B cell (primary cell): ENCODE data around the gene KLHL17. TPM values are rescaled to one million over a fixed set of nuclear protein-coding genes. Genes with fewer than 3 reads are reported as not detected.

ENCODE experiments used
- ATAC-seq: fragments of 200-7000 bp; cut with Tn5 transposase; one replicate; pipeline ENCODE4 v1.10.0; 2021; ENCODE audit warnings: low read depth, mild to moderate bottlenecking, moderate number of reproducible peaks, moderate library complexity
- CTCF ChIA-PET: fragments of 350-600 bp; sonication (Branson Sonifier 250); formaldehyde crosslinking; loops from one replicate; lab custom pipeline; 2021; ENCODE audit warnings: antibody characterized with exemption, inconsistent platforms; lab: Charles Lee
- POLR2A ChIA-PET: fragments of 350-600 bp; sonication (Branson Sonifier 250); formaldehyde crosslinking; loops from one replicate; lab custom pipeline; 2021; ENCODE audit warnings: antibody characterized with exemption; lab: Charles Lee
- DNase-seq: peaks from one replicate; pipeline ENCODE4 v3.0.0; 2013
- H2AFZ ChIP-seq: 2 replicates; pipeline ENCODE4 v1.6.1; 2012; ENCODE audit warnings: mild to moderate bottlenecking, low read depth, low read length; ENCODE audit not compliant: insufficient read depth, poor library complexity, severe bottlenecking
- H3K27ac ChIP-seq, 2 donors: 1 replicate in 1 of 2; 2 replicates in 1 of 2; pipeline ENCODE4 v1.5.1; 2012 to 2013; ENCODE audit warnings: low read length in 2 of 2, mild to moderate bottlenecking in 2 of 2, moderate library complexity in 1 of 2
- H3K27me3 ChIP-seq, 4 experiments: fragments of 200-600 bp in 1 of 4; sonication (generic) in 1 of 4; replicated peaks in 1 of 4; 1 replicate in 2 of 4; 2 replicates in 2 of 4; pipeline versions ENCODE4 v1.6.1 to v1.7.0; 2013 to 2016; ENCODE audit warnings: low read length in 3 of 4, mild to moderate bottlenecking in 2 of 4, mixed read lengths in 1 of 4, moderate library complexity in 1 of 4; ENCODE audit not compliant: insufficient read depth in 4 of 4, control insufficient read depth in 3 of 4; ENCODE audit errors: control extremely low read depth in 1 of 4
- H3K36me3 ChIP-seq, 2 experiments: replicated peaks in 1 of 2; 1 replicate in 1 of 2; 2 replicates in 1 of 2; pipeline versions ENCODE4 v1.6.1 to v1.7.1; 2013; ENCODE audit warnings: low read length in 1 of 2; ENCODE audit not compliant: insufficient read depth in 2 of 2, control insufficient read depth in 1 of 2; ENCODE audit errors: control extremely low read depth in 1 of 2, extremely low read depth in 1 of 2
- H3K4me1 ChIP-seq, 2 donors: fragments of 200-600 bp in 1 of 2; sonication (generic) in 1 of 2; 1 replicate in 1 of 2; 2 replicates in 1 of 2; pipeline versions ENCODE4 v1.5.1 to v1.6.1; 2013 to 2017; ENCODE audit warnings: low read length in 2 of 2; ENCODE audit not compliant: control insufficient read depth in 2 of 2, insufficient read depth in 2 of 2
- H3K4me2 ChIP-seq: replicated peaks from 2 replicates; pipeline ENCODE3; 2012; ENCODE audit warnings: mild to moderate bottlenecking, low read depth, low read length; ENCODE audit not compliant: poor library complexity, severe bottlenecking
- H3K4me3 ChIP-seq, 5 experiments: fragments of 200-600 bp in 1 of 5; sonication (generic) in 1 of 5; 1 replicate in 3 of 5; 2 replicates in 2 of 5; pipeline versions ENCODE4 v1.5.1 to v1.7.0; 2011 to 2016; ENCODE audit warnings: low read length in 4 of 5, mild to moderate bottlenecking in 4 of 5, low read depth in 2 of 5, control low read depth in 1 of 5, moderate library complexity in 1 of 5; ENCODE audit not compliant: insufficient read depth in 1 of 5; ENCODE audit errors: control extremely low read depth in 1 of 5, extremely low read depth in 1 of 5
- H3K79me2 ChIP-seq: fragments of 200-600 bp; sonication (generic); one replicate; pipeline ENCODE4 v1.6.0; 2016; ENCODE audit warnings: low read length; ENCODE audit not compliant: control insufficient read depth, insufficient read depth
- H3K9ac ChIP-seq: fragments of 200-600 bp; sonication (generic); 2 replicates; pipeline ENCODE4 v1.6.1; 2017; ENCODE audit warnings: mild to moderate bottlenecking, low read length, moderate library complexity
- H3K9me3 ChIP-seq, 3 donors: one replicate each; pipeline versions ENCODE4 v1.6.1 to v1.7.1; 2013; ENCODE audit warnings: low read length in 2 of 3; ENCODE audit not compliant: control insufficient read depth in 2 of 3, insufficient read depth in 1 of 3; ENCODE audit errors: control extremely low read depth in 1 of 3
- H4K20me1 ChIP-seq: 2 replicates; pipeline ENCODE4 v1.6.0; 2012; ENCODE audit warnings: mild to moderate bottlenecking, low read length; ENCODE audit not compliant: insufficient read depth, control insufficient read depth, poor library complexity, severe bottlenecking
- H3K27ac Mint-ChIP-seq: one replicate; pipeline ENCODE4 v1.8.0; 2021; ENCODE audit warnings: mixed read lengths
- H3K27me3 Mint-ChIP-seq: one replicate; pipeline ENCODE4 v1.8.0; 2021; ENCODE audit warnings: mixed read lengths
- H3K4me1 Mint-ChIP-seq: one replicate; pipeline ENCODE4 v1.8.0; 2021; ENCODE audit warnings: mixed read lengths
- H3K4me3 Mint-ChIP-seq: one replicate; pipeline ENCODE4 v1.8.0; 2021; ENCODE audit warnings: mixed read lengths
- H3K9me3 Mint-ChIP-seq: one replicate; pipeline ENCODE4 v1.8.0; 2022; ENCODE audit warnings: mixed read lengths; ENCODE audit not compliant: insufficient read depth
- EZH2 ChIP-seq: IDR thresholded peaks from 2 replicates; pipeline ENCODE4 v1.6.1; 2012; ENCODE audit warnings: borderline replicate concordance, low read depth, mild to moderate bottlenecking, moderate library complexity, low read length; ENCODE audit not compliant: insufficient read depth, poor library complexity, severe bottlenecking
- WGBS: methylation state at CpG from one replicate; pipeline ENCODE4 v1.1.5; 2013; ENCODE audit warnings: missing lambda C conversion rate; ENCODE audit not compliant: insufficient coverage; 5-methylcytosine and 5-hydroxymethylcytosine counted together
- intact Hi-C: fragments of 100-400 bp; cut with micrococcal nuclease; formaldehyde crosslinking; loops from one replicate; pipeline ENCODE4 v1.10.0; 2022
- polyA plus RNA-seq: library from polyadenylated mRNA; depleted of rRNA; stranded (reverse); fragments of >200 nt; gene quantifications from 2 replicates; pipeline ENCODE4 v1.2.3, GENCODE V29; 2012
- total RNA-seq, 2 donors: library from RNA; stranded (reverse); fragments of 120-200 nt in 1 of 2; gene quantifications; 1 replicate in 1 of 2; 2 replicates in 1 of 2; pipeline versions ENCODE4 v1.2.3 to v1.2.4, GENCODE V29; 2013 to 2022
- TF ChIP-seq, protein P1 (sequence below): fragments of 200-600 bp; IDR thresholded peaks from one replicate; pipeline ENCODE4 v1.8.0; 2022; ENCODE audit warnings: antibody characterized with exemption, mild to moderate bottlenecking

Gene KLHL17
- total and polyA plus RNA-seq, 2 donors (not counting 1 experiment from before 2014, with no cell fraction given): 30.1 to 57.5 TPM

GRCh38 chr1:991895-992294, 31.5 kb downstream of the KLHL17 start:
- peaks cover 0 to 23% (median 3%) of the 10 kb centered on the region in 3 donors for H3K9me3 ChIP-seq
- no peaks in the 10 kb centered on the region for H3K79me2 ChIP-seq
- H3K27me3 Mint-ChIP-seq: peaks cover 46% of the 10 kb centered on the region
- intact Hi-C loops: no loop called here
- no peaks in the 10 kb centered on the region for H3K36me3 ChIP-seq
- H3K4me1 ChIP-seq: peaks cover 0 to 4% of the 10 kb centered on the region in 2 donors
- DNase-seq: no peak
- no peak for ATAC-seq
- no peak overlapping the region for H3K9ac ChIP-seq
- 94% methylated on average over 3 of the region's 10 CpGs for WGBS
- peaks cover 0 to 32% (median 1%) of the 10 kb centered on the region in 4 experiments for H3K27me3 ChIP-seq
- H3K4me2 ChIP-seq: no peak overlapping the region
- H3K4me1 Mint-ChIP-seq: peaks cover 3% of the 10 kb centered on the region
- no peaks in the 10 kb centered on the region for H4K20me1 ChIP-seq
- no peak overlapping the region for H3K4me3 Mint-ChIP-seq
- H3K9me3 Mint-ChIP-seq: no peaks in the 10 kb centered on the region
- H2AFZ ChIP-seq: no peak overlapping the region
- no peak overlapping the region for H3K27ac Mint-ChIP-seq
- no peak overlapping the region for H3K4me3 ChIP-seq
- CTCF ChIA-PET: interaction anchor here (1.3 kb wide), 1 partner anchor 10 kb away, joined by 6 read pairs; no protein-coding TSS in a partner anchor
- TF ChIP-seq, protein P1, sequence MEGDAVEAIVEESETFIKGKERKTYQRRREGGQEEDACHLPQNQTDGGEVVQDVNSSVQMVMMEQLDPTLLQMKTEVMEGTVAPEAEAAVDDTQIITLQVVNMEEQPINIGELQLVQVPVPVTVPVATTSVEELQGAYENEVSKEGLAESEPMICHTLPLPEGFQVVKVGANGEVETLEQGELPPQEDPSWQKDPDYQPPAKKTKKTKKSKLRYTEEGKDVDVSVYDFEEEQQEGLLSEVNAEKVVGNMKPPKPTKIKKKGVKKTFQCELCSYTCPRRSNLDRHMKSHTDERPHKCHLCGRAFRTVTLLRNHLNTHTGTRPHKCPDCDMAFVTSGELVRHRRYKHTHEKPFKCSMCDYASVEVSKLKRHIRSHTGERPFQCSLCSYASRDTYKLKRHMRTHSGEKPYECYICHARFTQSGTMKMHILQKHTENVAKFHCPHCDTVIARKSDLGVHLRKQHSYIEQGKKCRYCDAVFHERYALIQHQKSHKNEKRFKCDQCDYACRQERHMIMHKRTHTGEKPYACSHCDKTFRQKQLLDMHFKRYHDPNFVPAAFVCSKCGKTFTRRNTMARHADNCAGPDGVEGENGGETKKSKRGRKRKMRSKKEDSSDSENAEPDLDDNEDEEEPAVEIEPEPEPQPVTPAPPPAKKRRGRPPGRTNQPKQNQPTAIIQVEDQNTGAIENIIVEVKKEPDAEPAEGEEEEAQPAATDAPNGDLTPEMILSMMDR: no peak
- no peak for TF ChIP-seq EZH2
- POLR2A ChIA-PET: no interaction called here
- H3K27ac ChIP-seq: no peak overlapping the region

GRCh38 chr1:992362-992761, 32.0 kb downstream of the KLHL17 start:
- peaks cover 48% of the 10 kb centered on the region for H3K27me3 Mint-ChIP-seq
- no CpG with 5 or more reads among the region's 7 CpGs for WGBS

More at GRCh38 chr1:992362-992761, 32.0 kb downstream of the KLHL17 start:
- Histone ChIP-seq H3K79me2 (no peaks in the 10 kb centered on the region), H3K27ac (no peak overlapping the region), H4K20me1 (no peaks in the 10 kb centered on the region), H3K9me3 (peaks cover 0 to 26% (median 3%) of the 10 kb centered on the region in 3 donors), H3K9ac (no peak overlapping the region), H3K4me2 (no peak overlapping the region), H3K36me3 (no peaks in the 10 kb centered on the region), H3K4me3 (no peak overlapping the region), H3K4me1 (peaks cover under 1 to 4% of the 10 kb centered on the region in 2 donors), H2AFZ (no peak overlapping the region), H3K27me3 (peaks cover 0 to 37% (median 4%) of the 10 kb centered on the region in 4 experiments)
- Mint-ChIP-seq H3K4me1 (peaks cover 4% of the 10 kb centered on the region), H3K9me3 (no peaks in the 10 kb centered on the region), H3K27ac (no peak overlapping the region), H3K4me3 (no peak overlapping the region)
- POLR2A ChIA-PET: no interaction called here
- CTCF ChIA-PET: interaction anchor here (1.3 to 2.4 kb wide), 2 partner anchors 7 to 10 kb away, joined by 6 to 9 read pairs; no protein-coding TSS in a partner anchor
- intact Hi-C loops: no loop called here
- TF ChIP-seq EZH2: no peak
- TF ChIP-seq, protein P1: no peak
- ATAC-seq: no peak
- no peak for DNase-seq
